Measurements from ENCODE around the gene CACFD1. TPM values are rescaled to one million over a fixed set of nuclear protein-coding genes. Genes with fewer than 3 reads are reported as not detected.

The CACFD1 gene
- total RNA-seq, 1 experiment from 2014 or later: 6.9 TPM

- no peak overlapping the region for H2AFZ ChIP-seq (ENCODE audit: low read depth, low read length, poor library complexity, severe bottlenecking)
- no peaks in the 10 kb centered on the region for H4K20me1 ChIP-seq (ENCODE audit: insufficient read depth)
- H3K4me1 ChIP-seq (ENCODE audit: control insufficient read depth in 1 of 2, insufficient read depth in 2 of 2, low read length in 2 of 2): no peaks in the 10 kb centered on the region
- H3K9me3 ChIP-seq (ENCODE audit: control insufficient read depth in 1 of 2, insufficient read depth in 1 of 2, low read depth in 1 of 2, low read length in 2 of 2): peaks cover 8 to 18% of the 10 kb centered on the region in 2 experiments
- ChIA-PET RAD21 (ENCODE audit: low non-redundant PET in 1 of 2, low total read pairs in 2 of 2, uncharacterized antibody in 2 of 2, unreplicated experiment in 2 of 2) (no interaction called here), CTCF (interaction anchor here (1.0 kb wide), 1 partner anchor 13 kb away, joined by 3 read pairs; no protein-coding TSS in a partner anchor), POLR2A (no interaction called here)
- H3K27ac ChIP-seq (ENCODE audit: low read depth, low read length): no peak overlapping the region
- no peak overlapping the region for H3K4me2 ChIP-seq (ENCODE audit: low read length)
- no TSS peak for BruUV-seq (replicated peaks)
- H3K9ac ChIP-seq (ENCODE audit: low read length): no peak overlapping the region
- no peaks in the 10 kb centered on the region for H3K79me2 ChIP-seq (ENCODE audit: insufficient read depth, low read length)
- H3K9me2 ChIP-seq (ENCODE audit: insufficient read depth): no peaks in the 10 kb centered on the region
- H3K36me3 ChIP-seq (ENCODE audit: control insufficient read depth in 1 of 2, insufficient read depth in 2 of 2, low read length in 2 of 2): no peaks in the 10 kb centered on the region
- no peaks in the 10 kb centered on the region; the same call in 1 of the 2 replicates for H3K27me3 ChIP-seq (ENCODE audit: insufficient read depth, low read length)
- DNase-seq (ENCODE audit: low read depth, low spot score) (no peak), ATAC-seq (no peak)
- no peak overlapping the region for H3K4me3 ChIP-seq (replicated peaks in 1 of 2; ENCODE audit: low read depth in 1 of 2, low read length in 2 of 2)
- intact Hi-C loops (cut with micrococcal nuclease): no loop called here
- no peak for TF ChIP-seq ZFX (IDR thresholded peaks at IDR 0.05)
- TF ChIP-seq MAX (IDR thresholded peaks at IDR 0.05): no peak
- no peak for TF ChIP-seq YY1 (IDR thresholded peaks at IDR 0.05; ENCODE audit: extremely low read depth, insufficient replicate concordance, low read depth, low read length)
Observed at GRCh38 chr9:133499132-133499891, 39.5 kb downstream of the CACFD1 start.

DNA sequence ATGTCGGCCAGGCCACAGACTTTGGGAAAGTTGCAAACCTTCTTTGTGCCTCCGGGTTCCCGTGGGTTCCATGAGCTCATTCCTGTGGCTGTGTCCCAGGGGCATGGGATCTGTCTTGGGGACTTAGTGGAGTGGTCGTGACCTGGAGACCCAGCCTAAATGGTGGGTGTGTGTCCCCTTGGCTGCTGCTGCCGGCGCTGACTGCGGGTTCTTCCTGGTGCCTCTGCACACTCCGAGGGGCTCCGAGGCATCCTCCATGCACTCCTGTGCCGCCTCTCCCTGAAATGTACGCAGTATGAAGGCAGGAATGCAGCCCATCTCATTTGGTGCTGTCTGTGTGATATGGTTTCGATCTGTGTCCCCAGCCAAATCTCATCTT is 40.1 kb downstream of the CACFD1 start:
- CTCF ChIA-PET: no interaction called here
- no peaks in the 10 kb centered on the region for H3K36me3 ChIP-seq (ENCODE audit: control insufficient read depth in 1 of 2, insufficient read depth in 2 of 2, low read length in 2 of 2)
- RAD21 ChIA-PET (ENCODE audit: low non-redundant PET in 1 of 2, low total read pairs in 2 of 2, uncharacterized antibody in 2 of 2, unreplicated experiment in 2 of 2): no interaction called here
- no peaks in the 10 kb centered on the region for H3K79me2 ChIP-seq (ENCODE audit: insufficient read depth, low read length)
- H4K20me1 ChIP-seq (ENCODE audit: insufficient read depth): no peaks in the 10 kb centered on the region
- DNase-seq (ENCODE audit: low read depth, low spot score) (no peak), ATAC-seq (no peak)
- no peak overlapping the region for H3K4me3 ChIP-seq (replicated peaks in 1 of 2; ENCODE audit: low read depth in 1 of 2, low read length in 2 of 2)
- peaks cover 8 to 18% of the 10 kb centered on the region in 2 experiments for H3K9me3 ChIP-seq (ENCODE audit: control insufficient read depth in 1 of 2, insufficient read depth in 1 of 2, low read depth in 1 of 2, low read length in 2 of 2)
- intact Hi-C loops (cut with micrococcal nuclease): no loop called here
- no peaks in the 10 kb centered on the region; the same call in 1 of the 2 replicates for H3K27me3 ChIP-seq (ENCODE audit: insufficient read depth, low read length)
- no peak overlapping the region for H2AFZ ChIP-seq (ENCODE audit: low read depth, low read length, poor library complexity, severe bottlenecking)
- no peak overlapping the region for H3K4me2 ChIP-seq (ENCODE audit: low read length)
- H3K9ac ChIP-seq (ENCODE audit: low read length): no peak overlapping the region
- H3K27ac ChIP-seq (ENCODE audit: low read depth, low read length): no peak overlapping the region
- no peaks in the 10 kb centered on the region for H3K9me2 ChIP-seq (ENCODE audit: insufficient read depth)
- no peaks in the 10 kb centered on the region for H3K4me1 ChIP-seq (ENCODE audit: control insufficient read depth in 1 of 2, insufficient read depth in 2 of 2, low read length in 2 of 2)
- no peak for TF ChIP-seq RAD21 (IDR thresholded peaks at IDR 0.05; ENCODE audit: low read depth)
- TF ChIP-seq CEBPB (IDR thresholded peaks at IDR 0.05; ENCODE audit: low read depth): no peak
- no peak for TF ChIP-seq ELF1 (IDR thresholded peaks at IDR 0.05; ENCODE audit: borderline replicate concordance, low read depth)
- no peak for TF ChIP-seq YY1 (IDR thresholded peaks at IDR 0.05; ENCODE audit: extremely low read depth, insufficient replicate concordance, low read depth, low read length)
- TF ChIP-seq MAX (IDR thresholded peaks at IDR 0.05): no peak
- no peak for TF ChIP-seq ATF3 (IDR thresholded peaks at IDR 0.05)
- no peak for TF ChIP-seq CTCF (IDR thresholded peaks at IDR 0.05 in 2 of 3, conservative IDR thresholded peaks at IDR 0.05 in 1 of 3; ENCODE audit: borderline replicate concordance in 1 of 3, insufficient read depth in 1 of 3, low read depth in 2 of 3, low read length in 2 of 3)
- TF ChIP-seq SIN3A (IDR thresholded peaks at IDR 0.05; ENCODE audit: low read depth): no peak
- TF ChIP-seq CBX3 (IDR thresholded peaks at IDR 0.05; ENCODE audit: low read depth): no peak
- TF ChIP-seq ZNF274 (IDR thresholded peaks at IDR 0.05; ENCODE audit: low read depth, low read length): no peak
- no TSS peak for BruUV-seq (replicated peaks)
- POLR2A ChIA-PET: no interaction called here
